ENCODE data around the gene EFNA1.

- TF ChIP-seq CTCF (IDR thresholded peaks at IDR 0.05) (no peak), POLR2AphosphoS5 (IDR thresholded peaks at IDR 0.05) (no peak), POLR2A (IDR thresholded peaks at IDR 0.05) (no peak), EP300 (IDR thresholded peaks at IDR 0.05) (no peak)
Observed at GRCh38 chr1:155104605-155105534, 22.8 kb upstream of the EFNA1 start.
